ENCODE data around the gene PRKCA.
A peak's percentile ranks its signal among the peaks of the same experiment; 100 is the strongest.

The PRKCA gene

DNA sequence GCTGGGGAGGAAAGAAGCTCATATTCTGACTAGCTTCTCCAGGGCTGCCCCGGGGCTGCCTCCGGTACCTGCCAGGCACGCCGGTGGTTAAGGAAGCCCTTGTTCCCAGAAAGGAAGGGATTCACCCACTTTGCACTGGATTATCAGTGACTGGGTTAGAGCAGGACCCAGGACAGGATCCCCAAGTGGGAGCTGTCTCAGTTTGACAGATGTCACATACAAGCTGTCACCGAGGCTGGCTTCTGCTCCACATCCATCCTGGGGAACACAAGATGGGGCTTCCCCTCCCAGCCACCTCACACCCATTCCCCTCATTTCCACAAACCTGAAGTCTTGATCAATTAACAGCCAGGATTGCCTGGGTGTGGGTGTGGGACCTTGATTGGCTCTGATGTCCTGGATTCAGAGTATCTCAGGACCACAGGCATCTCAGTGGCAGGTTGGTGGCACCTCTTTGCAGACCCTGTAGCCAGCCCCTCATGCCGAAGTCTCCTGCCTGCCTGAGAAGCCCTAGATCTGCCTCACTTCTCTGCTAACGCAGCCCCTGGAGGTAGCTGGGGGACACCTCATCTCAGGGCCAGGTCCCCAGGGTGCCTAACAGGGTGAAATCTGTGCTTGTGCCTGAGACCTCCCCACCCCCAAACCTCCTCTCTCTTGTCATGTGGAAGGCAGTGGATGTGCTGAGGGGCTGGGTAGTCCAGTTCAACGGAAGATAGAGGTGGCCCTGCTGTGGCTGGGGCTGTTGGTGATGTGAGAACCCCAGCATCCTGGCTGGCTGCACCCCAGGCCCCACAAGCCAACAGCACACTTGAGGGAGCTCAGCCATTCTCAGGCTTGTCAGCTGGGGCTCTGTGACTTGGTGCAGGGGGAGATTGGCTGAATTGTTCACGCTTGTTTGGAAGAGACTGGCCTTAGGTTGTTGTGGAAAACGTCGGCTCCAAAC, 533.9 kb downstream of the PRKCA start:
- no peak for DNase-seq (ENCODE audit: low read depth in 2 of 2)

DNA sequence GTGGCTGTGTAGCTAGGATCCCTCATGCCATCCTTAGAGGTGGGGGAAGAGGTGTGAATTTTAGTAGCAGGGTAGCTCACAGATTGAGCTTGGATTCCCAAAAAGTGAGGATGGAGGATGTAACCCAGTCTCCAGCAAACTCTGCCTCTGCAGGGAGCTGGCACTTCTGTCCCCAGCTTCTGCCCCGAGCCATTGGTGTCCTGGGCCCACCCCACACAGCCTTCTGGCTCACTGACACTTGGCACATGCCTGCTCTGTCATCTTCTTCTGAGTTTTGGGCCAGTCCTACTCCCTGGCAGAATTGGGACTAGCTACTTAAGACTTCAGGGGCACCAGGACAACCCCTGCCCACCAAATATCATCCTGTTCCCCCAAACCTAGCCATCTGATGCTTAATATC, 534.8 kb downstream of the PRKCA start:
- DNase-seq (ENCODE audit: low read depth in 2 of 2), result no peak

DNA sequence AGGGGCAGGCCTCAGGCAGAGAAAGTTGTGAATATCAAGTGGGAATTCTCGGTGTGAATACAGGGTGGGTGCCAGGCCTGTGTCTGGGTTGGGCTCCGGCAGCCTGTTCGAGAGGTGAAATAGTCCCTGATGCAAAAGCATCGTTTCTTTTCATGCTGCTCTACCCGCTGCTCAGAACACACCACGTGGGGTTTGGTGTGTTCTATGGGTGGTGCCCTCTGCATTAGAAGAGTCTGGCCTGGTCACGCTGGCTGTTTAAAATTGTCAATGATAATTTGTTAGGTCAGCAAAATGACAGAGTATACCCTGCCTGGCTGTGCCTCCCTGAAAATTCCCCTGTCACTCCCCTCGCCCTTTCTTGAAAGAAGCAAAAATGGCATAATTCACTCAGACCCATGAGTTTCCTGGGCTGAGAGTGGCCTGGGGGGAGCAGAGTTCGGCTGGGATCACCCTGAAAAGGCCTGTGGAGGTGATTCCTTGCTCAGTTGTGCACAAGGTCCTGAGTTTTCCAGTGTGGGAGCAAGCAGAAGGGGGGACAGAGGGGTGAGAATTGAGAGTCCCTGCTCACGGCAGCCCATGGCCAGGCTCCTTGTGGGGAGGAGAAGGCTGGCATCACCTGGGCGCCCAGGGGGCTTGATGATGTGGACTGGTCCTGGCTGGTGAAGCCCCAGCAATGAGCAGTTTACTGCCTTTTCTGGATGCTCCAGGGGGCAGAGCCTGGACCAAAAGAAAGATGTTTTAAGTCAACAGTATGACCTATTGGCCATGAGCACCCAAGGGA, 535.7 kb downstream of the PRKCA start:
- DNase-seq (ENCODE audit: low read depth in 2 of 2), result no peak

DNA sequence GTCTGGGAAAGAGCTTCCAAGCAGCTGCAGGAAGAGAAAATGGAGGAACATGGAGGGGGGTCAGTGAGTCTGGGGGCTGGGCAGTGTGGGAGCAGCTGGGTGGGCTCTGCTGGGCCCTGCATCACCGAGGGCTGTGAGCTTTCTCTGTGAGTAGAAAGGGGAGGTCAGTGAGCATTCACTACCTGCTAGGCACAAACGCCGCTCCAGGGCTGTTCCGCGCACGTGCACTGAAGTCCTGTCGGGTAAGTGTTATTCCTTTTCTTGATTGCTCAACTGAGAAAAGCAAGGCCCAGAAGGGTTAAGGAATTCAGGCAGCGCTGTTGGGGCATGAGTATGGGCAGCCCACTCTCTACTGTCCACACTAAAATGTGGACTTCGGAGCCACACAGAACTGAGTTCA, 537.2 kb downstream of the PRKCA start:
- DNase-seq (ENCODE audit: low read depth in 2 of 2), result no peak

DNA sequence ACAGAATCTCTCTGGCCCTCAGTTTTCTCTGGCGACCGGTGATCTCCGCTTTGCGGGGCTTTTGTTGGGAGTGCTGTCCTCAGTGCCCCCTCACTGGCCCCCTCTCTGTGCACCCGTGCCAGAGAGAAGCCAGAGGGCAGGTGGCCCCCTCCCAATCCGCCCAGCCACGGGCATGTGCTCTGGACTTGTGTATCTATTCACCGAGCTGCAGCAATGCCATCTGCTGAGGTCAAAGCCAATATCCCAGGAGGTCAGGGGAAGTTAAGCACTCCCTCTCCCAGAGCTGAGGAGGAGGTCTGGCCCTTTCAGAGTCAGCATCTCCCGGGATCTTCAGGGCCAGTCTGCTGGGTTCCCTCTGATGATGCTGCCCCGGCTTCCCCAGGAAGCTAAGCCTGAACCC, 537.6 kb downstream of the PRKCA start:
- DNase-seq (ENCODE audit: low read depth in 2 of 2), result no peak

DNA sequence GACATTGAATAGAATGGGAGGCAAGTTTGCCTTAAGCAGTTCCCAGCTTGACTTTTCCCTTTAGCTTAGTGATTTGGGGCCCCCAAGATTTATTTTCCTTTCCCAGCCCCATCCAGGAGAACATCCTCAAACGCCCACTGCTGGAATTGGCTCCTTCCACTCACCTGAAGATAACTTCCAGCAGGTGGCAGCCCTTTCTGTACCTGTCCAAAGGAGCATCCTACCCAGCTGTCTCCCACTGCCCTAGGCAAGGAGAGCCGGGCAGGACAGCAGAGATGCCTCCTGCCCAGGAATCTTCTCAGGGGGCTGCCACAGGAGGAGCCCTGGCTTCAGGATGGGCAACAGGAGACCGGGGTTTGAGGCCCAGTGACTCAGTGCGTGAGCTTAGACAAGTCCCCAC, 538.9 kb downstream of the PRKCA start:
- DNase-seq (ENCODE audit: low read depth in 2 of 2), result no peak

DNA sequence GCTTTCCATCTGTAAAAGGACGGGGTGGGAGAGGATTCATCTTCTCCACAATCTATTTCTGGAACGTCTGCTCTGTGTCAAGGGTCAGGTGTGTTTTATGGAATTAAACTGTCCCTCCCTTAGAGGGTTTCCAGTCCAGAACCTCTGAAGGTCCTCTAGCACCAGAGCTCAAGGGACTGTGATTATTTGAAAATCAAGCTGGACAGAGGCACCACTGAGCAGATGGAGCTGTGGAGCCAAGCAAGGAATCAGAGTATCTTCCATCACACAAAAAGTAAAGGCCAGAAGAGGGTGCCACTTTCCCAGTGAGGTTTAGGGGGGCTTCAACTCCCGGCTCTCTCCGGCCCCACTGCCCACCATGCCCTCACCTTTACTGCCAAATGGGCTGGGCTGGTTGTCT, 539.3 kb downstream of the PRKCA start:
- DNase-seq (ENCODE audit: low read depth in 2 of 2), result no peak

DNA sequence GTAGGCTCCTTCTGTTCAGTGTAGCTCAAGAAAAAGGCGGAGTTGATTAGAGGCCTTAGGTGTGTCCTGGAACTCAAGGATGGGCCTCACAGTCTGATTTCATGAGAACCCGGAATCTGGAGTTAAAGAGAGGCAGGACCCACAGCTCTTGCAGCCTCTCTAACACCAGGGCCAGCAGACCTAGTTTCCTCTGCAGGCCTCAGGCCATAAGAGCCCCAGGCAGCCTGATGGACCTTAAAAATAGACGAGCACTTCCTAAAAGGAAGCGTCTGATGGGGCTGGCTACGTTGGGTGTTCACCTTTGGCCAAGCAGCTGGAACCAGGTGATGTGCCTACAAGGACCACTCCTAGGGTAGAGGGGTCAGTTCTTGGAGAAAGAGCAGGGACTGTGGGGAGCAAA, 540.1 kb downstream of the PRKCA start:
- DNase-seq (ENCODE audit: low read depth in 2 of 2), result no peak

DNA sequence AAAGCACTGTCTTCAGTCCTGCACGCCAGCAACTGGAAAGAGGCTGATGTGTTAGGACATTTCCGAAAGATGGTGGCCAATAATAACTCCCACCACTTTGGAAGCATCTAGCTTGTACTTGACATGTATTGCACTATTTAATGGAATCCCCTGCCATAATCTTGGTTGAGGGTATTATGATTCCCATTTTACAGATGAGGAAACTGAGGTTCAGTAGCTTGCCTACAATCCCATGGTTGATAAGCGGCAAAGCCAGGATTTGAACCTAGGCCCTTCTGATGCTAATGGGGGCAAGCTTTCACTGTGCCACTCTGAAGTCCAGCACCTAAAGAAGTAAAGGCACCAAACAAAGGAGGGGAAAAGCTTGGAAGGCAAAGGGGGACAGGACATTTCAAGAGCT, 540.5 kb downstream of the PRKCA start:
- no peak for DNase-seq (ENCODE audit: low read depth in 2 of 2)

DNA sequence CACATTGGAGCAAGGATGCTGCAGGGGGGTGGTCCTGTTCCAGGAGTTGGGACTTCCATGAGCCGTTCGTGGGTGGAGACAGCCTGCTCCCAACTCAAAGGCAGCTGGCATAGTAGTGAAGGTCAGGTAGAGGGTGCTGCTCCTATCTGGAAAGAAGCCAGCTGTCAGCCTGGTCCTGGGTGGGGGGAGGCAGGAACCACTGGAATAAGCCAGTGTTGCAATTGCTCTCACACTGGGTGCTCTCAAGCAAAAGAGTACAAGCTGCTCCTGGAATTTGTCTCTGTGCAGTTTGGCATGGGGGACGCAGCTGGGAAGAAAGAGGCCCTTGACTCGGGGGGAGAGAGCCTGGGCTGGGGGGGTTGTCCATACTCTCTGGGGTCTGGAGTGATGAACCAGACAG, 541.2 kb downstream of the PRKCA start:
- DNase-seq (ENCODE audit: low read depth in 2 of 2), result no peak

DNA sequence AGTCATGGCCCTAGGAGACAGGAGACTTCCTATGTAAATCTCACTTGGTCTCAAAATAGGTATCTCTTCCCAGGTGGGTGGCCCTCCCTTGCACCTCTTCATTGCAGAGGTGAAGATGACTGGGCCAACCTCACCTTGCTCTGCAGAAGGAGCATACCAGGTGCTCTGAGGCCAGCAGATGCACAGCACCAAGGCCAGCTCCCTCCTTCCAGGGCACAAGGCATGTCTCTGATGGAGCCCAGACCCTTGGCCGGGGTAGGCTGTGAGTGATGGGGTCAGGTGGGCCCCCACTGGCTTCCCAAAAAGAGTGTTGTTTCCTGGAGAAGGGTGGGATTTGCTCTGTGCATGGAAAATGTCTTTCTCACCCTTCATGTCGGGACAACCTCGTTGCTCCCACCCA, 545.3 kb downstream of the PRKCA start:
- DNase-seq (ENCODE audit: low read depth in 2 of 2), result no peak

DNA sequence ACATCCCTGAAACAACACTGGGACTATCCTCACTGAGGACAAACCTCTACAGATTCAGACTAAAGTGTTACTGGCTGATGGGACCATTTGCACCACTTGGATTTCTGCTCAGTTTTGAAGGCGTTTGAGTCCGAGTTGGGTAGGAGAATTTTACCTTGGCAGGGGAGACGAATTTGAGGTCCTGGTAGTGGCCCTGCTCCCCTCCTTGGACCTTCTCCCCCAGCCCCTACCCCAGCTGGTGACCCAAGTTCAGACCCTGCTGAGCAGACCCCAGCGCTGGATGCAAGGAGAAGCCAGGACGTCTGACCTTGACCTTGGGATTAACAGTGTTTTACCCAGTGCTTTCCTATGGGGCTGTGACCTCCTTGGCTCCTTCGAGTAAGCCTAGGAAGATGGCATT, 546.1 kb downstream of the PRKCA start:
- DNase-seq (ENCODE audit: low read depth in 2 of 2), result no peak

DNA sequence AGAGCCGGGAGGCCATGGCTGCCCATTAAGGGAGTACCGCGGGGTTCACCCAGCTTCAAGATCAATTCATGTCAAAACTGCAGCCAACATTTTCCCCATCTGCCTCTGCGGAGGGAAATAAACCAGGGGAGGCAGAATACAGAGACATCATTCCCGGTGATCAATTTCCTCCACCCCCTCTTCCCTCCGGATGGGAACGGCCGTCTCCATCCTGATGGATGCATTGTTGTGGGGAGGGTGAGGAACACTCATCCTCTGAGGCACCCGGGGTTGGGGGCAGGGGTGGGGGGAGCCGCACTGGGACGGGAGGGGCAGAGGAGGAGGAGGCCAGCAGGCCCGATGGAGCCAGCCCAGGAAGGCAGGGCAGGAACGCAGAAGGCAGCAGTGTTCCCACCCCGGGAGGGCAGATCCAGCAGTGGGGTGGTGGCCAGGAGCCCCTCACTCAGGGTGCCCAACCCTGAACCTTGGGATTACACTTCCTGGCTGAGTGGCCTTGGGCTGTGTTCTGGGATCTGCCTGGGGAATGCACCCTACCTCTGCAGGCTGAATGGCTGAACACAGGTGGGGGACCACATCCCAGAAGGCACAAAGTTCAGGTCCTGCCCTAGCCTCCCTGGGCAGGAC, 546.7 kb downstream of the PRKCA start:
- DNase-seq (ENCODE audit: low read depth in 2 of 2), result no peak

DNA sequence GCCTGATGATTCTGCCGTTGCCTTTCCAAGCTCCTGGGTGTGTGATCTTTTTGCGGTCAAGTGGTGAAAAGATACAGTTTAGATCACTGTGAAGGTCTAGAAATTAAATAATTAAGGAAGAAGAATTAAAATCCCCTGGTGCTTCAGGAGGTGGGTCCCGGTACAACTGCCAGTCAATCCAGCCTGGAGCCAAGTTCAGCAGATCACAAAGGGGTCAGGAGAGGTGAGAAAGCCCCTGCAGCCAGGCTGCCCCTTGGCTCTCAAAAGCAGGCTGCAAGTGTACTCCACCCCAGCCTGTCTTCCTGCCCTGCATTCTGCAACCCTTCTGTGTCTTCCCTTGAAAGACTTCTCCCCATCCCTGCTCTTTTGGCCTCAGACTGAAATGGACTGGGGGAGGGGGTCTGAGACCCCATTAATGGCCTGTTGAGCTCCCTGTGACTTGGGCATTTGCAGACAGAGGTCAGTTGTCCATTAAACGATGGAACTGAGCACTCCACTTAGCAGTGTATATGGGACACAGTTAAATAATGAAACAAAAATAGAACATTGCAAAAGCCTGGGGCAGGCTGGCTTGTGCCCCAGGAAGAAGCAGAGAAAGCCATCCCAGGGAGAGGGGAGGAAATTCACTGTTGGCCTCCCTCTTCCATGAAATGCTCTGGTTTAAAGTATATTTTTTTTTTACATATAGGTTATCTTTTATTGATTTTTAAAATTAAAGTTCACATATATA, 547.6 kb downstream of the PRKCA start:
- DNase-seq (ENCODE audit: low read depth in 2 of 2), result no peak

DNA sequence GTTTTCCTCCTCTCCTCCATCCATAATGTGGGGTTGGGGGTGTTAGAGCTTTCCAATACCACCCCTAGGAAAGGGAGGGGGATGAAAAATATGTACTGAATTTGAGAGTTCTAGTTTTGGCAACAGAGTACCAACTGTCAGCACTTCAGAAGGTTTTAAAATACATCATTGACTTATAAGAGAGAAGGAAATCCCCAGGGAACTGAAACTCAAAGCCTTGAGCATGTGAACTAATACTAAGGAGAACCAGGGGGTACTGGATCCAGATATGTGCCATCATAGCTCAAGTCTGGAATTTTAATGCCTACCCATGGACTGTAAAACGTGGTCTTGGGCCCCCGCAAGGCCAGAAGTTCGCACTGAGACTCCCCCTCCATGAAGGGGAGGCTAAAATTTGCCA, 548.3 kb downstream of the PRKCA start:
- no peak for DNase-seq (ENCODE audit: low read depth in 2 of 2)

DNA sequence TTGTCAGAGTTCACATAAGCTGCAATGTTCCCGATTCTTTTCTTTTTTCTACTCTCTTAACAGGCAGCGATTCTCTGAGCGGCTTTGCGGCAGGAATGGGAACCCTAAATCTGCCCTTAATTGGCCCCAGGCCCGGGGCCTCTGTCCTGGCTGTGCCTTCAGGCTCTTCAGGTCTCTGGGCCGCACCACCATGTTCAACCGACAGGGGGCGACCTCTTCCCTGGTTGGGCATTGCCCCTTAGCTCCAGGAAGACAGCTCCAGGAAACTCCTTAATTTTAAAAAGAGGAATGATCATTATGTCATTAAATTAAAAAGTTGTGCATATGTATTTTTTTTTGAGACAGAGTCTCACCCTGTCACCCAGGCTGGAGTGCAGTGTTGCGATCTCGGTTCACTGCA, 552.8 kb downstream of the PRKCA start:
- peak; percentile 8 to 23 for DNase-seq (ENCODE audit: low read depth in 2 of 2)

DNA sequence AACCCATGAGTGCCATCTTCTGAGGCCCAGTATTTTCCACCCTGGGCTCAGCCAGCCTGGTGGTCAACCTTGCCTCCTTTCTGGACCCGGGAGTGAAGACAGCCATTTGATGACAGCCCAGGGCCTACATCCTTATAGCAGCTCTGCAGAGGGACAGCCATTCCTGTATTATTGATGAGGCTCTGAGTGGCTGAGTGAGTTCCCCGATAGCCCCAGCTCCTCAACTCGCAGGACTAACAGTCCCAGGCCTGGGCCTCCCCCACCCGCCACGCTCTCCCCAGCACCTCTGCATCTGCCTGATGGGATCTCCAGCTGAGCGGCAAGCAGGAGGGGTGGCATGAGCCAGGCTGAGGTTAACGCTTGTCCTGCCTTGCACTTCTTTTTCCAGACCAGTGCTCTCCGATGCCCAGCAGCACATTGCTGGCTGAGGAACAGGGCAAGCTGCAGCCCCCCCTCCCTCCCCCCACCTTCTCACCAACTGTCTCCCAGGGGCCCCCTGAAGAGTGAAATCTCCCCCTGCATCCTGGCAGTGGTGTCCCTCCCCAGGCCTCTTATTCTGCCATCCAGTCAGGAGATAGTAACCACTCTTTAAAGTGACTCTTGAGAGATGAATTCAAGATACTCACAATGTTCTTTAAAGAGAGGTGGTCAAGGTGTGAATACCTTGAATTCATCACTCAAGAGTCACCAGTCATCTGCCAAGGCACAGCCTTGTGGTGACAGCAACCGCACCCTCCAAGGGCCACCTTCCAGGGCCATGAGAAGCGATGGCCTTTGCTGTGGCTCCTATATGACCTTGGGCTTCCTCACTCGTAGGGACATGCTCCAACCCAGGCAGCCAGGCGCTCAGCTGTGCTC, 556.0 kb downstream of the PRKCA start:
- no peak for DNase-seq (ENCODE audit: low read depth in 2 of 2)

DNA sequence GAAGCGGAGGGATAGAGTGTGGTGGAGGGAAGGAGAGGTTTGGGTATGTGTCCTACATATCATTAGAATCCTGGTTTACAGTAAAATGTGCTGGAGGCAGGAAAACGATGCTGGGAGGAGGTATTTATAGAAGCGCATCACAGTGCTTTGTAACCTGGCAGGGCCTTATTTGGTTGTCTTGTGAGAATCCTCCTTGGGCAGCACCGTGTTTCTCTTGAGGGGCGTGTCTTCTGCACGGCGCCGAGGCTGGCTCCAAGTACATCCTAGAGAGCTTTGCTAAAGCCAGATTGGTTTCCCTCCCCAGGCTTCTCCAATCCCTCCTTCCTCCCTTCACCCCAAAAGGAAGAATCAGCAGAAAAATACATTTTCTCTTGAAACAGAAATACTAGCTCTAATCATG, 556.9 kb downstream of the PRKCA start:
- DNase-seq (ENCODE audit: low read depth in 2 of 2), result no peak

DNA sequence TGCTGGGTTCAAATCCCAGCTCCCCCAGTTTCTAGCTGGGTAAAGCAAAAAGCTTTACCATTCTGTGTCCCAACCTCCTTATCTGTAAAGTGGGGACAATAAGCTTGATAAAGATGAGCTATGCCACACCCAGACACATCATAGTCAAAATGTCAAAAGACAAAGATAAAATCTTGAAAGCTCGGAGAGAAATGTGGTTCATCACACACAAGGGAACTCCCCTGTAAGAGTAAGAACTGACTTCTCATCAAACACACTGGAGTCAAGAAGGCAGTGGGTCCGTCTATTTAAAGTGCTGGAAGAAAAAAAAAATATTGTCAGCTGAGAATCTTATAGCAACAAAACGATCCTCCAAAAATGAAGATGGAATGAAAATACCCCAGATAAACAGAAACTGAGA, 557.8 kb downstream of the PRKCA start:
- DNase-seq (ENCODE audit: low read depth in 2 of 2), result no peak

Measured in activated CD4-positive, alpha-beta T cell treated with anti-CD3 and anti-CD28 coated beads for 24 hours (primary cell).